LNCaP clone FGC (cell line): ENCODE results near the gene TAS2R9.

ENCODE experiments used
- DNase-seq: peaks from one replicate; pipeline ENCODE4 v3.0.0-alpha.2; 2011; ENCODE audit warnings: low read depth
- H3K4me3 ChIP-seq: 2 replicates; pipeline ENCODE4 v1.5.1; 2011; ENCODE audit warnings: mild to moderate bottlenecking, low read depth, low read length, control low read depth
- TF ChIP-seq, protein P1 (sequence below): IDR thresholded peaks from 2 replicates; pipeline ENCODE4 v1.5.1; 2012; ENCODE audit warnings: mild to moderate bottlenecking; ENCODE audit not compliant: control insufficient read depth, insufficient read depth; ENCODE audit errors: extremely low read depth

Gene TAS2R9, protein sequence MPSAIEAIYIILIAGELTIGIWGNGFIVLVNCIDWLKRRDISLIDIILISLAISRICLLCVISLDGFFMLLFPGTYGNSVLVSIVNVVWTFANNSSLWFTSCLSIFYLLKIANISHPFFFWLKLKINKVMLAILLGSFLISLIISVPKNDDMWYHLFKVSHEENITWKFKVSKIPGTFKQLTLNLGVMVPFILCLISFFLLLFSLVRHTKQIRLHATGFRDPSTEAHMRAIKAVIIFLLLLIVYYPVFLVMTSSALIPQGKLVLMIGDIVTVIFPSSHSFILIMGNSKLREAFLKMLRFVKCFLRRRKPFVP

DNA sequence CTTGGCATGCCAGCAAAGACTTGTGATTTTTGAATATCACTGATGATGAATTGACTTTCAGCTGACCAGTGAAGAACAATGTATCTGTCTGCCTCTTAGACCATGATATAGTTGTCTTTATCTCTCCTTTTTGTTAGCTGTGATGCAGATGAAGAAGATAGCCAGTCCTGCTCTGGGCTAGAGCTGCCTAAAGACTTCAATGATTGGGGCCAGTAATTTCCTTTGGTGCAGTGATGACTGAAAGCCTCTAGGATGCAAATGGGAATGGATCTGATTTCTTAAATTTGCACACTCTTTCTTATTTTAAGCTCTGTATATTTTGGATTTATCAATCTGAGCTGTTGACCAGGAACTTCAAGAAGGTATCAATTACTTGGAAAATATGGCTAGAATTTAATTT lies at the start of gene TAS2R9:
TAS2R9 (minus strand) TSS at position 101 of the 400 bp plus-strand sequence; CDS start at position 8, 93 bp downstream.
- DNase-seq: no peak
- TF ChIP-seq, protein P1, sequence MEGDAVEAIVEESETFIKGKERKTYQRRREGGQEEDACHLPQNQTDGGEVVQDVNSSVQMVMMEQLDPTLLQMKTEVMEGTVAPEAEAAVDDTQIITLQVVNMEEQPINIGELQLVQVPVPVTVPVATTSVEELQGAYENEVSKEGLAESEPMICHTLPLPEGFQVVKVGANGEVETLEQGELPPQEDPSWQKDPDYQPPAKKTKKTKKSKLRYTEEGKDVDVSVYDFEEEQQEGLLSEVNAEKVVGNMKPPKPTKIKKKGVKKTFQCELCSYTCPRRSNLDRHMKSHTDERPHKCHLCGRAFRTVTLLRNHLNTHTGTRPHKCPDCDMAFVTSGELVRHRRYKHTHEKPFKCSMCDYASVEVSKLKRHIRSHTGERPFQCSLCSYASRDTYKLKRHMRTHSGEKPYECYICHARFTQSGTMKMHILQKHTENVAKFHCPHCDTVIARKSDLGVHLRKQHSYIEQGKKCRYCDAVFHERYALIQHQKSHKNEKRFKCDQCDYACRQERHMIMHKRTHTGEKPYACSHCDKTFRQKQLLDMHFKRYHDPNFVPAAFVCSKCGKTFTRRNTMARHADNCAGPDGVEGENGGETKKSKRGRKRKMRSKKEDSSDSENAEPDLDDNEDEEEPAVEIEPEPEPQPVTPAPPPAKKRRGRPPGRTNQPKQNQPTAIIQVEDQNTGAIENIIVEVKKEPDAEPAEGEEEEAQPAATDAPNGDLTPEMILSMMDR: no peak
- no peak within 1 kb of the TSS for H3K4me3 ChIP-seq

DNA sequence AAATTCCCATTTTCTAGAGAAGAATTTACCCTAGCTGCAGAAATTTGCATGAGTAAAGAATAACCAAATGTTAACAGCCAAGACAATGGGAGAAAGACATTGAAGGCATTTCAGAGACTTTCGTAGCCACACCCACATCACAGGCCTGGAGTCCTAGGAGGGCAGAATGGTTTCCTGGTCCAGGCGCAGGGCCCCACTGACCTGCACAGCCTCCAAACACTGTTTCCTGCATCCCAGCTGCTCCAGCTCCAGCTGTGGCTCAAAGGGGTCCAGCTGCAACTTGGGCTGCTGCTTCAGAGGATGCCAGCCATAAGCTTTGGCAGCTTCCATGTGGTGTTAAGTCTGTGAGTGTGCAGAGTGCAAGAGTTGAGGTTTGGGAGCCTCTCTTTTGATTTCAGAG lies 45.8 kb upstream of the TAS2R9 start:
- H3K4me3 ChIP-seq: no peak overlapping the region
- no peak for DNase-seq
- TF ChIP-seq, protein P1: no peak

DNA sequence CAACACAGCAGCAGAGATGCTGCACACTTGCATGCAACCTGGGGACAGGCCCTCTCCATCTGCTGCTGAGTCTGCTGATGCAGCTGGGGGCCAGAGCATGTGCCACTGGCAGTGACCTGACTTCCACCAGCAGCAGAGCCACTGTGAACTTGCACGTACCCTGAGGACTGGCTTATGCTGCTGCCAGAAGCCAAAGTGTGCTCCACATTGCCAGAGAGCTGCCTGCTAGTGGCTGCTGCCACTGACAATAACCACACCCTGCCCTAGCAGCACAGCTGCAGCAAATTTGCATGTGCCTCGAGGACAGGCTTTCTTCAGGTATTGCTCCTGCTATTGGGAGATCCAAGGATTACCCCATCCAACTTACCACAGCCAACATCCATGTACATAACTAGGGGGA lies 43.8 kb upstream of the TAS2R9 start:
- no peak for DNase-seq
- no peak overlapping the region for H3K4me3 ChIP-seq
- TF ChIP-seq, protein P1: no peak

DNA sequence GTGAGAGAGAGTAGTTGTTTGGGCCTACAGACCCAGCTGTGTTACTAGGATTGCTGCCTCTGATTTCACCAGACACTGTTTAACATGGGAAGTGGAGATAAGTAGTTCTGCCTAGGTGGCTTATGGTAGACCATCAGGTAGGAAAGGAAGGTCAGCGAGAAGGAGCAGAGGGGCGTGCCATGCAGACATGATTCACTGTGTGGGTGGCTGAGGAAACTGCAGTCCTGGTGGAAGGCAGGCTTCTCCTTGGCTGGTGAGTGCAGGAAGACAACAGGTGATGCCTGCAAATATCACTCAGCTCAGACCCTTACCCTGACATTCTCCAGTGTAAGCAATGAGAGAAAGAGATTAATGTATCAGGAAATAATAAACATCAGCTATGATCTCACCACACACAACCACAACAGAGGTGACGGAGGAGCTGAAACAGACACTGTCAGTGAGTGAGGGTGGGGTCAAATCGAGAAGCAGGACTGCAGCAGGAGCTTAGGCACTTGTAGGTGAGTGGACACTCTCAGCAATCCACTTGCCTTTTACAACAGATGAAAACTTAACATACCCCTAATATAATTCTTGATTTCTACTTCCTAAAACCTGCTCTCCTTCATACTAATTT lies 41.4 kb upstream of the TAS2R9 start:
- TF ChIP-seq, protein P1: no peak
- DNase-seq: no peak
- no peak overlapping the region for H3K4me3 ChIP-seq

DNA sequence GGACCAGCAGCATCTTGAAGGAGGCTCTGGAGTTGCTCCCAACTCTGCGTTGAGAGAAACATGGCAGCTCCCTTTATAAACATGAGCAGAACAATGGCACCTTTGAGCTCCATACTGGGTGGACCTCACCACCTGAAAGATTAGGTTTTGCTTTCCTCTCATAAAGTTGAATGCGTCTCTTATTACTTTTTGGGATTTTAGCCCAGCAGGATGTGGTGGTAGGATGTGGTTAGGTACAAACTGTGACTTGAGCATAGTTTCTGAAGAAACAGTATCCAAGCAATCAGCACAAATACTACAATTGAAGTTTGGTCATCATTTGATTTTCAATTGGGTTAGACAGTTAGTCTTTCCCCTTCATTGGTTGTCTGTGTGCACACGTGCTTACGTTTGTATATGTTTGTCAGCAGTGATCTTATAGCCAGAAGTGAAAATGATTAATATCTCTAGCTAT lies 39.5 kb upstream of the TAS2R9 start, which contains the start of gene PRR4:
PRR4 (minus strand) TSS at position 51 of the 454 bp plus-strand sequence; CDS start at position 13, 38 bp downstream.
- DNase-seq: no peak
- TF ChIP-seq, protein P1: no peak
- H3K4me3 ChIP-seq: no peak within 1 kb of the TSS

DNA sequence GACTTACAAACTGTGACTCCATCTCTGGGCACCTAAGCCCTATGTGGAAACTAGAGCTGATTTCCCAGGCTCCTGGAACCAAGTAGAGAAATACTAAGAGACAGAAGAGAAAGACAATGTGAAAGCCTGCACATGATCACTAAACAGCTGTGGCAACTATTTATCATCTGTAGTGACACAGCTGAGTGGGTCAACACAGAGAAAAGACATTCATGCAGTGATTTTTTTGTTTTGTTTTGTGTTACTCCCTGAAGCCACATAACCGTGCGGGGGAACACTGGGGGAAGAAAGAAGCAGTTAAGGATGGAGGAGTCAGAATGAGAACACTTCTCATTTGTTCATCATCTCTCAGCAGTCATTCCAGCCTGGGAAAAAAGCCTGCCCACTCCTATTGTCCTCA lies 37.8 kb upstream of the TAS2R9 start:
- no peak for DNase-seq
- H3K4me3 ChIP-seq: no peak overlapping the region
- TF ChIP-seq, protein P1: no peak
